ENCODE data around the gene ADAMTS2. TPM values are rescaled to one million over a fixed set of nuclear protein-coding genes. Genes with fewer than 3 reads are reported as not detected.

ADAMTS2 gene
- total RNA-seq, 3 donors from 2014 or later (not counting 1 experiment from before 2014, with no cell fraction given), result 0.28 TPM; not detected in 2

- 78% methylated on average over 6 of the region's 6 CpGs for WGBS (ENCODE audit: insufficient coverage)
- DNase-seq (no peak), ATAC-seq (no peak)
- no peak overlapping the region for H3K27ac Mint-ChIP-seq
- no peaks in the 10 kb centered on the region for H3K9me3 ChIP-seq (ENCODE audit: control insufficient read depth, insufficient read depth, low read length)
- peaks cover 14% of the 10 kb centered on the region for H3K4me1 ChIP-seq (ENCODE audit: control insufficient read depth, insufficient read depth, low read length)
- no peak for TF ChIP-seq CTCF (IDR thresholded peaks at IDR 0.05)
- intact Hi-C loops (cut with micrococcal nuclease), result no loop called here
- H3K4me1 Mint-ChIP-seq, result peaks cover 6 to 7% of the 10 kb centered on the region in 2 donors
- no peak overlapping the region for H3K4me3 ChIP-seq (ENCODE audit: low read length)
- no peak overlapping the region for H3K27ac ChIP-seq (ENCODE audit: low read length)
- H3K9me3 Mint-ChIP-seq, result no peaks in the 10 kb centered on the region
- H3K36me3 ChIP-seq (ENCODE audit: control insufficient read depth, insufficient read depth, low read length), result no peaks in the 10 kb centered on the region
- peaks cover 0 to 6% of the 10 kb centered on the region in 2 donors for H3K27me3 Mint-ChIP-seq (ENCODE audit: low read depth in 2 of 2)
- H3K27me3 ChIP-seq (ENCODE audit: control insufficient read depth, insufficient read depth, low read length), result no peaks in the 10 kb centered on the region
- H3K4me3 Mint-ChIP-seq, result no peak overlapping the region
- H3K36me3 Mint-ChIP-seq, result no peaks in the 10 kb centered on the region
Observed at GRCh38 chr5:179170606-179171005, 174.7 kb downstream of the ADAMTS2 start.

- Mint-ChIP-seq H3K36me3 (no peaks in the 10 kb centered on the region), H3K4me1 (peaks cover 6 to 7% of the 10 kb centered on the region in 2 donors), H3K27me3 (ENCODE audit: low read depth in 2 of 2) (peaks cover 0 to 6% of the 10 kb centered on the region in 2 donors), H3K27ac (no peak overlapping the region), H3K4me3 (no peak overlapping the region), H3K9me3 (no peaks in the 10 kb centered on the region)
- WGBS (ENCODE audit: insufficient coverage), result no CpG with 5 or more reads among the region's 1 CpG
- Histone ChIP-seq H3K36me3 (ENCODE audit: control insufficient read depth, insufficient read depth, low read length) (no peaks in the 10 kb centered on the region), H3K9me3 (ENCODE audit: control insufficient read depth, insufficient read depth, low read length) (no peaks in the 10 kb centered on the region), H3K27me3 (ENCODE audit: control insufficient read depth, insufficient read depth, low read length) (no peaks in the 10 kb centered on the region), H3K4me3 (ENCODE audit: low read length) (no peak overlapping the region), H3K4me1 (ENCODE audit: control insufficient read depth, insufficient read depth, low read length) (peaks cover 14% of the 10 kb centered on the region), H3K27ac (ENCODE audit: low read length) (no peak overlapping the region)
- DNase-seq (no peak), ATAC-seq (no peak)
- intact Hi-C loops (cut with micrococcal nuclease), result loop anchor here (5.0 kb wide), 3 partner anchors 322 to 497 kb away; no protein-coding TSS in a partner anchor
- no peak for TF ChIP-seq CTCF (IDR thresholded peaks at IDR 0.05)
Observed at GRCh38 chr5:179169836-179170235, 175.4 kb downstream of the ADAMTS2 start.

GRCh38 chr5:179168664-179169063 is 176.6 kb downstream of the ADAMTS2 start:
- DNase-seq (no peak), ATAC-seq (no peak)
- H3K9me3 ChIP-seq (ENCODE audit: control insufficient read depth, insufficient read depth, low read length), result no peaks in the 10 kb centered on the region
- H3K36me3 Mint-ChIP-seq, result no peaks in the 10 kb centered on the region
- no peaks in the 10 kb centered on the region for H3K9me3 Mint-ChIP-seq
- no peak overlapping the region for H3K27ac Mint-ChIP-seq
- H3K36me3 ChIP-seq (ENCODE audit: control insufficient read depth, insufficient read depth, low read length), result no peaks in the 10 kb centered on the region
- H3K27me3 Mint-ChIP-seq (ENCODE audit: low read depth in 2 of 2), result peaks cover 0 to 6% of the 10 kb centered on the region in 2 donors
- peaks cover 6 to 7% of the 10 kb centered on the region in 2 donors for H3K4me1 Mint-ChIP-seq
- no peak overlapping the region for H3K4me3 ChIP-seq (ENCODE audit: low read length)
- WGBS (ENCODE audit: insufficient coverage), result 75% methylated on average over 6 of the region's 6 CpGs
- H3K4me1 ChIP-seq (ENCODE audit: control insufficient read depth, insufficient read depth, low read length), result peaks cover 14% of the 10 kb centered on the region
- intact Hi-C loops (cut with micrococcal nuclease), result loop anchor here (5.0 kb wide), 3 partner anchors 324 to 499 kb away; no protein-coding TSS in a partner anchor
- no peak for TF ChIP-seq CTCF (IDR thresholded peaks at IDR 0.05)
- no peaks in the 10 kb centered on the region for H3K27me3 ChIP-seq (ENCODE audit: control insufficient read depth, insufficient read depth, low read length)
- H3K27ac ChIP-seq (ENCODE audit: low read length), result no peak overlapping the region
- H3K4me3 Mint-ChIP-seq, result peak overlapping the region; percentile 21

GRCh38 chr5:179167871-179168451 is 177.3 kb downstream of the ADAMTS2 start:
- WGBS (ENCODE audit: insufficient coverage), result 88% methylated on average over 11 of the region's 12 CpGs

More at GRCh38 chr5:179167871-179168451, 177.3 kb downstream of the ADAMTS2 start:
- intact Hi-C loops (cut with micrococcal nuclease), result loop anchor here (5.0 kb wide), 3 partner anchors 324 to 499 kb away; no protein-coding TSS in a partner anchor
- Histone ChIP-seq H3K9me3 (ENCODE audit: control insufficient read depth, insufficient read depth, low read length) (no peaks in the 10 kb centered on the region), H3K27me3 (ENCODE audit: control insufficient read depth, insufficient read depth, low read length) (no peaks in the 10 kb centered on the region), H3K27ac (ENCODE audit: low read length) (no peak overlapping the region), H3K36me3 (ENCODE audit: control insufficient read depth, insufficient read depth, low read length) (no peaks in the 10 kb centered on the region), H3K4me3 (ENCODE audit: low read length) (no peak overlapping the region), H3K4me1 (ENCODE audit: control insufficient read depth, insufficient read depth, low read length) (peaks cover 14% of the 10 kb centered on the region)
- DNase-seq, result no peak
- no peak for ATAC-seq
- peak overlapping the region; percentile 53 for H3K4me3 Mint-ChIP-seq
- H3K27ac Mint-ChIP-seq, result no peak overlapping the region
- TF ChIP-seq CTCF (IDR thresholded peaks at IDR 0.05), result no peak
- H3K4me1 Mint-ChIP-seq, result peaks cover 6 to 7% of the 10 kb centered on the region in 2 donors
- H3K27me3 Mint-ChIP-seq (ENCODE audit: low read depth in 2 of 2), result peaks cover 0 to 6% of the 10 kb centered on the region in 2 donors
- no peaks in the 10 kb centered on the region for H3K36me3 Mint-ChIP-seq
- no peaks in the 10 kb centered on the region for H3K9me3 Mint-ChIP-seq

Measured in natural killer cell (primary cell).